ENCODE measurements around the gene OSBPL10. TPM values are rescaled to one million over a fixed set of nuclear protein-coding genes. Genes with fewer than 3 reads are reported as not detected.

The OSBPL10 gene
- total RNA-seq, 2 donors from 2014 or later: 4.2 to 8.2 TPM

- TF ChIP-seq CTCF (IDR thresholded peaks at IDR 0.05): no peak
- H3K4me1 ChIP-seq: no peaks in the 10 kb centered on the region
- H3K4me3 ChIP-seq: no peak overlapping the region
- H3K27me3 ChIP-seq: no peaks in the 10 kb centered on the region
- peak; percentile 23 for DNase-seq (ENCODE audit: low spot score)
- H3K9me3 ChIP-seq: no peaks in the 10 kb centered on the region
- no peaks in the 10 kb centered on the region for H3K36me3 ChIP-seq
- no peak overlapping the region for H3K27ac ChIP-seq
These were observed 304.5 kb downstream of the OSBPL10 start for GRCh38 chr3:31676556-31676955.

DNA sequence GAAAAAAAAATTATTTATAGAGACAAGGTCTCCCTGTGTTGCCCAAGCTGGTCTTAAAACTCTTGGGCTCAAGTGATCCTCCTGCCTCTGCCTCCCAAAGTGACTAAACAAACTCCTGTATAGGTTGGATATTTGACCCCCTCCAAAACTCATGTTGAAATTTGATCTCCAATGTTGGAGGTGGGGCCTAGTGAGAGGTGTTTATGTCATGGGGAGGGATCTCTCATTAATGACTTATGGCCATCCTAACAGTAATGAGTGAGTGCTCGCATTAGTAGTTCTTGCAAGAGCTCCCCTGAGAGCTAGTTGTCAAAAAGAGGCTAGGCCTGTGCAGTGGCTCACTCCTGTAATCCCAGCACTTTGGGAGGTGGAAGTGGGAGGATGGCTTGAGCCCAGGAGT is 307.1 kb downstream of the OSBPL10 start:
- Histone ChIP-seq H3K9me3 (no peaks in the 10 kb centered on the region), H3K36me3 (no peaks in the 10 kb centered on the region), H3K4me1 (no peaks in the 10 kb centered on the region), H3K27ac (no peak overlapping the region), H3K4me3 (no peak overlapping the region), H3K27me3 (no peaks in the 10 kb centered on the region)
- no peak for DNase-seq (ENCODE audit: low spot score)
- no peak for TF ChIP-seq CTCF (IDR thresholded peaks at IDR 0.05)

- DNase-seq (ENCODE audit: low spot score): no peak
- Histone ChIP-seq H3K36me3 (no peaks in the 10 kb centered on the region), H3K4me1 (no peaks in the 10 kb centered on the region), H3K27ac (no peak overlapping the region), H3K9me3 (no peaks in the 10 kb centered on the region), H3K27me3 (no peaks in the 10 kb centered on the region), H3K4me3 (no peak overlapping the region)
- no peak for TF ChIP-seq CTCF (IDR thresholded peaks at IDR 0.05)
These were observed 309.1 kb downstream of the OSBPL10 start for GRCh38 chr3:31671976-31672375.

DNA sequence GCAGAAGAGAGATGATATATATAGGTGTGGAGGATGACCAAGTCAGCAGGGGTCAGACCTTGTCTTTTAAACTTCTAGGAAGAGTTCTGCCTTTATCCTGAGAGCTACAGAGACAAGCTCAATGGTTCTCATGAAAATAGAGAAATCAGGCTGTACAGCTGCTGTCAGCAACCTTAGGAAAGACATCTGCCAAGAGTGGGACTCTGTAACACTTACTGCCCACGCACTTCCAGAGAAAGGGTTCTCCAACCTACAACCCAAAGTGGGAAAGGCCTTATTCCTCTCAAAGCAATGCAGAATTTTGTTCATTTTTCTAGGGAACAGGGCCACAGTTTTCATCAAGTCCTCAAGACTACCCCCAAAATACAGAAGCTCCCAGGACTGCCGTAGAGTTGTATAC is 309.6 kb downstream of the OSBPL10 start:
- H3K4me1 ChIP-seq: no peaks in the 10 kb centered on the region
- no peaks in the 10 kb centered on the region for H3K36me3 ChIP-seq
- TF ChIP-seq CTCF (IDR thresholded peaks at IDR 0.05): no peak
- no peaks in the 10 kb centered on the region for H3K27me3 ChIP-seq
- H3K9me3 ChIP-seq: no peaks in the 10 kb centered on the region
- no peak for DNase-seq (ENCODE audit: low spot score)
- H3K27ac ChIP-seq: no peak overlapping the region
- no peak overlapping the region for H3K4me3 ChIP-seq

DNA sequence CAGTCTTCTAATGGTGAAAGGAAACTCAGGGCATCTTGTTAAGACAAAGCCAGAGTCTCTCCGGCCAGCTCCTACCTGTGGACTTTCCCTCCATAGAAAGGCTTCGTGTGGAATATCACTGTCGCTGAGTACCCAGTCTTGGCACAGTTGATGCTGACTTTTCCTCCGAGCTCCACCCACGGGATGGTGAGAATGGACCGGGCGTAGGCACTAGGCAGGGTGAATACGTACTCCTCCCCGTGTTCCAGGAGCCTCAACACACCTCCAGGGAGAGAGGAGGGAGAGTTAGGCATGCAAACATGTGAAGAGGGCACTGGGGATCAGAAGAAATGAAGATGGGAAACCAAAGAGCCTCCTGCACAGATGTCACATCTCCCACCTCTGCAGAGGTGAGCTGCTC is 310.3 kb downstream of the OSBPL10 start:
- Histone ChIP-seq H3K4me1 (no peaks in the 10 kb centered on the region), H3K27ac (no peak overlapping the region), H3K27me3 (no peaks in the 10 kb centered on the region), H3K9me3 (no peaks in the 10 kb centered on the region), H3K4me3 (no peak overlapping the region), H3K36me3 (no peaks in the 10 kb centered on the region)
- DNase-seq (ENCODE audit: low spot score): no peak
- TF ChIP-seq CTCF (IDR thresholded peaks at IDR 0.05): no peak

DNA sequence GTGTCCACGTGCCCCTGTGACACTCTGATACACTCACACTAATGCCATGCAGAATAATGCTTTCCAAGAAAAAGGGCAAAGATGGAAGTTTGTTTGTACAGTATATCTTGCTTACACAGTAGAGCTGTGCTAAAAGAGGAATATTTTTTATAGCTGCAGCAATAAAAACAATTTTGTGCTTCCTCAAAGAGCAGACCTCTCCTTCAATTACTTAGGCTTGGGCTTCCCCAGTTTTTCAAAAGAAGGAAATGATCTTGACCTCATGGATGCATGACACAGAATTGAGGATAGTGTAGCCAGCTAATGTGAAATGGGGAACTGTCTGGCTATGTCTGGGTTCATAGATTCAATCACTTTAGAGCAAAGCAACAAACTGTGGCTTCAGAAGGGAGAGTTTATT is 310.9 kb downstream of the OSBPL10 start:
- Histone ChIP-seq H3K4me3 (no peak overlapping the region), H3K36me3 (no peaks in the 10 kb centered on the region), H3K4me1 (no peaks in the 10 kb centered on the region), H3K9me3 (no peaks in the 10 kb centered on the region), H3K27ac (no peak overlapping the region), H3K27me3 (no peaks in the 10 kb centered on the region)
- TF ChIP-seq CTCF (IDR thresholded peaks at IDR 0.05): no peak
- DNase-seq (ENCODE audit: low spot score): no peak

All from right atrium auricular region (tissue), 2 donors.